H1 (cell line): ENCODE data around the gene HBEGF. TPM values are rescaled to one million over a fixed set of nuclear protein-coding genes. Genes with fewer than 3 reads are reported as not detected.

Experiments used
- ASH2L ChIP-seq: fragments of 200-600, 300-600 bp; sonication (generic); IDR thresholded peaks from one replicate; pipeline ENCODE4 v1.7.1; 2017; ENCODE audit warnings: low read length
- CBX5 ChIP-seq: fragments of 300-800, 300-1000 bp; sonication (generic); IDR thresholded peaks from 2 replicates; pipeline ENCODE4 v1.7.1; 2016; ENCODE audit warnings: antibody characterized with exemption, low read length, low read depth
- CEBPB ChIP-seq: IDR thresholded peaks from 2 replicates; pipeline ENCODE4 v1.6.1; 2012; ENCODE audit warnings: low read depth, low read length
- CHD1 ChIP-seq: IDR thresholded peaks from 2 replicates; pipeline ENCODE4 v1.6.1; 2012; ENCODE audit warnings: low read depth, low read length, improper control_type of control experiment
- CREB1 ChIP-seq: IDR thresholded peaks from 2 replicates; pipeline ENCODE4 v1.6.1; 2012; ENCODE audit warnings: inconsistent platforms
- GABPA ChIP-seq: IDR thresholded peaks from 2 replicates; pipeline ENCODE4 v1.6.1; 2011; ENCODE audit warnings: mild to moderate bottlenecking, low read length, moderate library complexity, borderline replicate concordance; ENCODE audit not compliant: insufficient read depth
- JUN ChIP-seq: IDR thresholded peaks from 2 replicates; pipeline ENCODE4 v1.6.1; 2011; ENCODE audit warnings: low read depth, mild to moderate bottlenecking, improper control_type of control experiment, low read length
- KDM4A ChIP-seq: IDR thresholded peaks from one replicate; pipeline ENCODE4 v1.7.1; 2012; ENCODE audit warnings: low read depth, mild to moderate bottlenecking, moderate library complexity, low read length, inconsistent platforms; ENCODE audit not compliant: severe bottlenecking
- KDM5A ChIP-seq: fragments of 200-600 bp; IDR thresholded peaks from 2 replicates; pipeline ENCODE4 v1.7.1; 2012; ENCODE audit warnings: mild to moderate bottlenecking, low read length, inconsistent platforms, mixed read lengths
- NRF1 ChIP-seq: IDR thresholded peaks from 2 replicates; pipeline ENCODE4 v1.6.1; 2011; ENCODE audit warnings: mild to moderate bottlenecking, low read depth, low read length, improper control_type of control experiment
- POLR2A ChIP-seq, 2 experiments: IDR thresholded peaks; 1 replicate in 1 of 2; 2 replicates in 1 of 2; pipeline ENCODE4 v1.6.1; 2011; ENCODE audit warnings: low read depth in 2 of 2, low read length in 2 of 2, mild to moderate bottlenecking in 2 of 2; ENCODE audit errors: control extremely low read depth in 1 of 2
- POLR2AphosphoS5 ChIP-seq: IDR thresholded peaks from 2 replicates; pipeline ENCODE4 v1.6.1; 2011; ENCODE audit warnings: low read depth, low read length
- POU5F1 ChIP-seq: IDR thresholded peaks from 2 replicates; pipeline ENCODE4 v1.6.1; 2011; ENCODE audit warnings: low read depth, mild to moderate bottlenecking, low read length, moderate library complexity
- RBBP5 ChIP-seq: IDR thresholded peaks from 2 replicates; pipeline ENCODE4 v1.7.1; 2012; ENCODE audit warnings: low read depth, mild to moderate bottlenecking, inconsistent platforms, low read length, moderate library complexity, borderline replicate concordance
- SIN3A ChIP-seq, 2 experiments: IDR thresholded peaks in 1 of 2; conservative IDR thresholded peaks in 1 of 2; 2 replicates each; pipeline ENCODE4 v1.6.1; 2011 to 2012; ENCODE audit warnings: low read length in 2 of 2, improper control_type of control experiment in 1 of 2, low read depth in 1 of 2, mild to moderate bottlenecking in 1 of 2
- SIRT6 ChIP-seq: IDR thresholded peaks from one replicate; pipeline ENCODE4 v1.7.1; 2012; ENCODE audit warnings: low read length, inconsistent platforms
- SRF ChIP-seq: IDR thresholded peaks from 2 replicates; pipeline ENCODE4 v1.6.1; 2011; ENCODE audit warnings: mild to moderate bottlenecking, low read depth, low read length, moderate library complexity
- TBP ChIP-seq: IDR thresholded peaks from 2 replicates; pipeline ENCODE4 v1.6.1; 2011; ENCODE audit warnings: low read depth, low read length, improper control_type of control experiment
- TEAD4 ChIP-seq: IDR thresholded peaks from 2 replicates; pipeline ENCODE4 v1.6.1; 2012; ENCODE audit warnings: low read depth, low read length, inconsistent platforms, mixed read lengths
- polyA plus RNA-seq, 7 experiments: library from polyadenylated mRNA; depleted of rRNA in 3 of 7; stranded (reverse) in 5 of 7; unstranded in 2 of 7; fragments of >200 nt in 5 of 7; fragments of 200-250 nt in 2 of 7; gene quantifications; 1 replicate in 5 of 7; 2 replicates in 1 of 7; 4 replicates in 1 of 7; pipeline versions ENCODE4 v1.2.1 to v1.2.3, GENCODE V29; 2011 to 2013; ENCODE audit warnings: missing spikeins in 2 of 7, mixed read lengths in 2 of 7
- total RNA-seq: library from RNA; stranded (reverse); fragmentation: NEBNext Ultra II Directional; extraction: Animal tissue kit (Norgen Biotek cat#: 25700); gene quantifications from 2 replicates; pipeline ENCODE4 v1.2.1, GENCODE V29; 2021
- TF ChIP-seq, protein P1 (sequence below), 3 experiments: IDR thresholded peaks; 1 replicate in 2 of 3; 2 replicates in 1 of 3; pipeline versions ENCODE4 v1.5.1 to v1.6.1; 2011; ENCODE audit warnings: low read length in 3 of 3, mild to moderate bottlenecking in 3 of 3, inconsistent platforms in 2 of 3, low read depth in 1 of 3, moderate library complexity in 1 of 3; ENCODE audit not compliant: insufficient read depth in 1 of 3; ENCODE audit errors: control extremely low read depth in 1 of 3
- TF ChIP-seq, protein P2 (sequence below): IDR thresholded peaks from 2 replicates; pipeline ENCODE4 v1.6.1; 2012; ENCODE audit warnings: inconsistent platforms
- TF ChIP-seq, protein P3 (sequence below): IDR thresholded peaks from 2 replicates; pipeline ENCODE4 v1.6.1; 2012; ENCODE audit warnings: inconsistent platforms

Gene HBEGF
- total and polyA plus RNA-seq, 2 of the 8 experiments (the other 6 are each of a cell fraction or from before 2014, with no cell fraction given) = 2.4 to 2.5 TPM

DNA sequence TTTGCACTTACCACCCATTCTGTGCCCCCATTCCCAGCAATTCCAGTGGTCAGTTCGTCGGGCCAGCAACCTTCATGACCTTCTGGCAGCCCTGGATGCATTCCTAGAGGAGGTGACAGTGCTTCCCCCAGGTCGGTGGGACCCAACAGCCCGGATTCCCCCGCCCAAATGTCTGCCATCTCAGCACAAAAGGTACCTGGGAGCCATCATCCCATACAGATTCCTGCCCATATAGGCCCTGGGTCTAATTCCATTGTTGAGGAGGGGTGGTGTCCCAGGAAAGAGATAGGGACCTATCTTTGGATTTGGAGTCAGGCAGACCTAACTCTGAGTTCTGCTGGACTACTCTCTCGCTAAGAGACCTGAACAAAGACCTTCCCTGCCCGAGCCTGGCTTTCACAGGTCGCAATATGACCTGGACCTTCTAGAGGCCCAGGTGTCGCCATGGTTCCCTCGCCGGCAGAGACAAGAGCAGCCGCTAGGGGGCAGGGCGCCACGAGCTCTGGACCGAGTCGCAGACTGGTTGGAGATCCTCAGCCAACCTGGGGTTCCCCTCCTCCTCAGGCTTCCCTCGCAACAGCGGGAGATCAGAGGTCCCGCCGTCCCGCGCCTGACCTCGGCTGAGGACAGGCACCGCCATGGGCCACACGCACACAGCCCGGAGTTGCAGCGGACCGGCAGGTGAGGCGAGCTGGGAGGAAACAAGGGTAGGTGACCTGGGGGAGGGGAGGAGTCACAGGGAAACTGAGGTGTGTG lies 16.6 kb upstream of the HBEGF start (continued):
- TF ChIP-seq ASH2L (peak; percentile 66), RBBP5 (peak; percentile 71; the same call in 1 of the 2 replicates), SIRT6 (no peak), KDM4A (peak; percentile 94), CREB1 (peak; percentile 65; the same call in 1 of the 2 replicates), CBX5 (no peak), POLR2A (IDR thresholded peaks at IDR 0.05; ENCODE audit: control extremely low read depth in 1 of 2, low read depth in 2 of 2, low read length in 2 of 2) (peak in 1 of 2 experiments; percentile 62; a peak in 2 of 3 replicates), SIN3A (conservative IDR thresholded peaks at IDR 0.05 in 1 of 2, IDR thresholded peaks at IDR 0.05 in 1 of 2; ENCODE audit: low read depth in 1 of 2, low read length in 2 of 2) (peak in 1 of 2 experiments; percentile 72; a peak in 2 of 4 replicates), CHD1 (no peak), JUN (no peak), NRF1 (no peak), TEAD4 (0 out of 2 replicates have a peak, but pooled peaks have one; percentile 17), POLR2AphosphoS5 (no peak; the same call in none of the 2 replicates), SRF (0 out of 2 replicates have a peak, but pooled peaks have one; percentile 10), TBP (no peak), KDM5A (no peak), CEBPB (no peak), GABPA (peak; percentile 54; the same call in 1 of the 2 replicates), POU5F1 (no peak)
- TF ChIP-seq, protein P1, sequence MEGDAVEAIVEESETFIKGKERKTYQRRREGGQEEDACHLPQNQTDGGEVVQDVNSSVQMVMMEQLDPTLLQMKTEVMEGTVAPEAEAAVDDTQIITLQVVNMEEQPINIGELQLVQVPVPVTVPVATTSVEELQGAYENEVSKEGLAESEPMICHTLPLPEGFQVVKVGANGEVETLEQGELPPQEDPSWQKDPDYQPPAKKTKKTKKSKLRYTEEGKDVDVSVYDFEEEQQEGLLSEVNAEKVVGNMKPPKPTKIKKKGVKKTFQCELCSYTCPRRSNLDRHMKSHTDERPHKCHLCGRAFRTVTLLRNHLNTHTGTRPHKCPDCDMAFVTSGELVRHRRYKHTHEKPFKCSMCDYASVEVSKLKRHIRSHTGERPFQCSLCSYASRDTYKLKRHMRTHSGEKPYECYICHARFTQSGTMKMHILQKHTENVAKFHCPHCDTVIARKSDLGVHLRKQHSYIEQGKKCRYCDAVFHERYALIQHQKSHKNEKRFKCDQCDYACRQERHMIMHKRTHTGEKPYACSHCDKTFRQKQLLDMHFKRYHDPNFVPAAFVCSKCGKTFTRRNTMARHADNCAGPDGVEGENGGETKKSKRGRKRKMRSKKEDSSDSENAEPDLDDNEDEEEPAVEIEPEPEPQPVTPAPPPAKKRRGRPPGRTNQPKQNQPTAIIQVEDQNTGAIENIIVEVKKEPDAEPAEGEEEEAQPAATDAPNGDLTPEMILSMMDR (IDR thresholded peaks at IDR 0.05; ENCODE audit: control extremely low read depth in 1 of 3, insufficient read depth in 1 of 3, low read depth in 1 of 3, low read length in 3 of 3) = peak in 2 of 3 experiments; percentile 93 to 99; a peak in 3 of 4 replicates
- TF ChIP-seq, protein P2, sequence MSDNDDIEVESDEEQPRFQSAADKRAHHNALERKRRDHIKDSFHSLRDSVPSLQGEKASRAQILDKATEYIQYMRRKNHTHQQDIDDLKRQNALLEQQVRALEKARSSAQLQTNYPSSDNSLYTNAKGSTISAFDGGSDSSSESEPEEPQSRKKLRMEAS = peak; percentile 91
- TF ChIP-seq, protein P3, sequence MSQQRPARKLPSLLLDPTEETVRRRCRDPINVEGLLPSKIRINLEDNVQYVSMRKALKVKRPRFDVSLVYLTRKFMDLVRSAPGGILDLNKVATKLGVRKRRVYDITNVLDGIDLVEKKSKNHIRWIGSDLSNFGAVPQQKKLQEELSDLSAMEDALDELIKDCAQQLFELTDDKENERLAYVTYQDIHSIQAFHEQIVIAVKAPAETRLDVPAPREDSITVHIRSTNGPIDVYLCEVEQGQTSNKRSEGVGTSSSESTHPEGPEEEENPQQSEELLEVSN = peak; percentile 79
